ENCODE data around the gene DPYSL3.

Gene DPYSL3

GRCh38 chr5:147427521-147428401 lies 82.1 kb downstream of the DPYSL3 start:
- TF ChIP-seq CTCF (conservative IDR thresholded peaks at IDR 0.05; ENCODE audit: control insufficient read depth, insufficient read depth, low read depth, low read length), result no peak
- no peak overlapping the region for H3K4me3 ChIP-seq (ENCODE audit: control insufficient read depth, low read depth, low read length)
- peak; percentile 43 for DNase-seq (ENCODE audit: low read depth)

GRCh38 chr5:147426640-147427327 lies 83.1 kb downstream of the DPYSL3 start:
- no peak for TF ChIP-seq CTCF (conservative IDR thresholded peaks at IDR 0.05; ENCODE audit: control insufficient read depth, insufficient read depth, low read depth, low read length)
- no peak overlapping the region for H3K4me3 ChIP-seq (ENCODE audit: control insufficient read depth, low read depth, low read length)
- no peak for DNase-seq (ENCODE audit: low read depth)

GRCh38 chr5:147418613-147419012 lies 91.3 kb downstream of the DPYSL3 start:
- TF ChIP-seq CTCF (conservative IDR thresholded peaks at IDR 0.05; ENCODE audit: control insufficient read depth, insufficient read depth, low read depth, low read length), result no peak
- H3K4me3 ChIP-seq (ENCODE audit: control insufficient read depth, low read depth, low read length), result no peak overlapping the region
- DNase-seq (ENCODE audit: low read depth), result no peak

GRCh38 chr5:147417135-147417813 lies 92.6 kb downstream of the DPYSL3 start:
- peak; percentile 79 for DNase-seq (ENCODE audit: low read depth)
- no peak overlapping the region for H3K4me3 ChIP-seq (ENCODE audit: control insufficient read depth, low read depth, low read length)
- TF ChIP-seq CTCF (conservative IDR thresholded peaks at IDR 0.05; ENCODE audit: control insufficient read depth, insufficient read depth, low read depth, low read length), result no peak

- peak; percentile 26 for DNase-seq (ENCODE audit: low read depth)
- TF ChIP-seq CTCF (conservative IDR thresholded peaks at IDR 0.05; ENCODE audit: control insufficient read depth, insufficient read depth, low read depth, low read length), result no peak
- no peak overlapping the region for H3K4me3 ChIP-seq (ENCODE audit: control insufficient read depth, low read depth, low read length)
Measured at GRCh38 chr5:147415651-147416050, 94.2 kb downstream of the DPYSL3 start.

GRCh38 chr5:147413266-147413665 lies 96.6 kb downstream of the DPYSL3 start:
- no peak for TF ChIP-seq CTCF (conservative IDR thresholded peaks at IDR 0.05; ENCODE audit: control insufficient read depth, insufficient read depth, low read depth, low read length)
- no peak overlapping the region for H3K4me3 ChIP-seq (ENCODE audit: control insufficient read depth, low read depth, low read length)
- DNase-seq (ENCODE audit: low read depth), result no peak
